SW 1271 (cell line): ENCODE data around the gene PSEN1.

Source experiments
- DNase-seq, 2 experiments: peaks; one replicate each; lab custom pipeline; 2025; lab: John Stamatoyannopoulos, UW

The PSEN1 gene

DNA sequence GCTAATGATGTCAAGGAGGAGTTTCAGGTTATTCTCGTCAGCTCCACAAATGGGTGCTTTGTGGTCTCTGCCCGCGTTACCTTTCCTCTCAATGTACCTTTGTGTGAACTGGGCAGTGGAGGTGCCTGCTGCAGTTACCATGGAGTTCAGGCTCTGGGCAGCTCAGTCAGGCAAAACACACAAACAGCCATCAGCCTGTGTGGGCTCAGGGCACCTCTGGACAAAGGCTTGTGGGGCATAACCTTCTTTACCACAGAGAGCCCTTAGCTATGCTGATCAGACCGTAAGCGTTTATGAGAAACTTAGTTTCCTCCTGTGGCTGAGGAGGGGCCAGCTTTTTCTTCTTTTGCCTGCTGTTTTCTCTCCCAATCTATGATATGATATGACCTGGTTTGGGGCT lies 84.3 kb downstream of the PSEN1 start:
- no peak for DNase-seq

DNA sequence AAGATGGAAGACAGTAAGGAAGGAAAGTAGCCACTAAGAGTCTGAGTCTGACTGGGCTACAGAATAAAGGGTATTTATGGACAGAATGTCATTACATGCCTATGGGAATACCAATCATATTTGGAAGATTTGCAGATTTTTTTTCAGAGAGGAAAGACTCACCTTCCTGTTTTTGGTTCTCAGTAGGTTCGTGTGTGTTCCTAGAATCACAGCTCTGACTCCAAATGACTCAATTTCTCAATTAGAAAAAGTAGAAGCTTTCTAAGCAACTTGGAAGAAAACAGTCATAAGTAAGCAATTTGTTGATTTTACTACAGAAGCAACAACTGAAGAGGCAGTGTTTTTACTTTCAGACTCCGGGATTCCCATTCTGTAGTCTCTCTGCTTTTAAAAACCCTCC lies 85.6 kb downstream of the PSEN1 start:
- DNase-seq = no peak

DNA sequence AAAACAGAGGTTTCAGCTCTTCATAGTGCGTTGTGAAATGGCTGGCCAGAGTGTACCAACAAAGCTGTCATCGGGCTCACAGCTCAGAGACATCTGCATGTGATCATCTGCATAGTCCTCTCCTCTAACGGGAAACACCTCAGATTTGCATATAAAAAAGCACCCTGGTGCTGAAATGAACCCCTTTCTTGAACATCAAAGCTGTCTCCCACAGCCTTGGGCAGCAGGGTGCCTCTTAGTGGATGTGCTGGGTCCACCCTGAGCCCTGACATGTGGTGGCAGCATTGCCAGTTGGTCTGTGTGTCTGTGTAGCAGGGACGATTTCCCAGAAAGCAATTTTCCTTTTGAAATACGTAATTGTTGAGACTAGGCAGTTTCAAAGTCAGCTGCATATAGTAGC lies 86.7 kb downstream of the PSEN1 start:
- no peak for DNase-seq

DNA sequence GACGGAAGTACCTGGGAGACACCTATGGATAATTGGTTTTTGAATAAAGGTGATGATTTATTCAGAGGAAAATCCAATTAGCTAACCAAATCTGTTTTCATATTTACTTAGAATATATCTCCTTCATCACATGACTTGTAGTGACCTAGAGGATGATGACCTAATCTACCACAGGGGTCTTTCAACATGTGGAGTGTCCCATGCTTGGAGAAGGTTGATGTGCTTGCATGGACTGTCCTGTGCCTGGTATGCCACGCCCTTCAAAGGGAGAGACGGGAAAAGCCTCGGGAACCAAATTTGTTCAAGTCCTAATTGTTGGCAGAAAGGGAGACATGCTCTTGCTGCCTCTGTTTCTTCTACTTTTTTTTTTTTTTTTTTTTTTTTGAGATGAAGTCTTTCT lies 89.2 kb downstream of the PSEN1 start:
- no peak for DNase-seq

DNA sequence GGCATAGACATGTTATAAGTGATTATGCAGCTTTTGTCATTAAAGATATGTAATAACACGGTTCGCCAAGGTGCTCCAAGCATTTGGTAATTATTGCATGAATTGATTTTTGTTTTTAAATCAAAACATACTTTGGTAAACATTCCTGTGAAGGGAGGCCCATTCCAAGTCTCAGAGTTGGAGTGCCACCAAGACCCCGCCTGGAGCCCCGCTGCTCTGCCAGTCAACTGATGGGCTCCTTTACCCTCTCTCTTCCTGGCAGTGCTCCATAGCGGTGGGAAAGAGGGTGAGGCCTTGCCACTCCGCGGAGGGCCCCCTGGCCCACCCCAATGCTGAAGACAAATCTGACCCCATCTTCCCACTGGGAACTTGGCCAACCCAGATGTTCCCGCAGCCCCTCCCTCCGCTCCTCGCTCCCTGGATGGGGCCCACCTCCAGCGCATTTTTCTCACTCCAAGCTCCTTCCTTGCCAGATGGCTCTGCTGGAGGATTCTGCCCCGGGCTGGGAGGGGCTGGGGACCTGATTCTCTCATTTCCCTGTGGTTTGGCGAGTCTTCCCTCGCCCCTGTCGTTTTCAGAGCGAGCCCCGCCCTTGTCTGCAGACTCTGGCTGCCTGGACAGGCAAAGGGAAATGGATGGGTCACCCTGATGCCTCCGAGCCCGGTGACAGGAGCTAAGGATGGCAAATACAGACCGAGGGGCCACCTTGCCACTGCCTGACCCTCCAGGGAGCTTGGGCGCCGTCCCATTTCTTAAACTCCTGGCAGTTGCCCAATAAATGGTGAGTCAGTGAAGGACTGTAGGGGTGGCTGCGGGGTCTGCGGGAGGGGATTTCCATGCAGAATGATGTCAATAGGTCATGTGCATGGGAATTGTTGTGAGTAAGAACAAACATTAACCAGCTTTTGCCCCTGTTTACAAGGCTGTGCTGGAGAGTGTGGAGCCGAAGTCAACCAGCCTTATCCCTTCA lies 91.8 kb downstream of the PSEN1 start:
- no peak for DNase-seq

DNA sequence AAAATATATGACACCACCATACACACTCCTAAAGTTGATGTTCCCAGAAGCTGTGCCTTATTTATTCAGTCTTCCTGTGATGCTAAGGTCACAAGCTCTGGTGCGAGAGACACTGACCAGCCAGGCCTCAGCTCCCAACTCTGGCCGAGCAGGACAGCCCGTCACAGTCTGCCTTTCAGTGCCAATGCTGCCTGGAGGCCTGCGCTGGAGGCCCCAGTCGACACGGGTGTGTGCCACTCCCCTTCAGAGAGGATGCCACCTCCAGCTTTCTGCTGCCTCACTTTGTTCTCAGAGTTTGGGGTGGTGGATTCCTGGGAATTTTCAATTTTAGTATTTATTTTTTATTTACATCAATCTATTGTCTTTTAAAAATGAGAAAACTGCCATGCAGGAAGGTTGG lies 93.7 kb downstream of the PSEN1 start:
- DNase-seq = no peak

DNA sequence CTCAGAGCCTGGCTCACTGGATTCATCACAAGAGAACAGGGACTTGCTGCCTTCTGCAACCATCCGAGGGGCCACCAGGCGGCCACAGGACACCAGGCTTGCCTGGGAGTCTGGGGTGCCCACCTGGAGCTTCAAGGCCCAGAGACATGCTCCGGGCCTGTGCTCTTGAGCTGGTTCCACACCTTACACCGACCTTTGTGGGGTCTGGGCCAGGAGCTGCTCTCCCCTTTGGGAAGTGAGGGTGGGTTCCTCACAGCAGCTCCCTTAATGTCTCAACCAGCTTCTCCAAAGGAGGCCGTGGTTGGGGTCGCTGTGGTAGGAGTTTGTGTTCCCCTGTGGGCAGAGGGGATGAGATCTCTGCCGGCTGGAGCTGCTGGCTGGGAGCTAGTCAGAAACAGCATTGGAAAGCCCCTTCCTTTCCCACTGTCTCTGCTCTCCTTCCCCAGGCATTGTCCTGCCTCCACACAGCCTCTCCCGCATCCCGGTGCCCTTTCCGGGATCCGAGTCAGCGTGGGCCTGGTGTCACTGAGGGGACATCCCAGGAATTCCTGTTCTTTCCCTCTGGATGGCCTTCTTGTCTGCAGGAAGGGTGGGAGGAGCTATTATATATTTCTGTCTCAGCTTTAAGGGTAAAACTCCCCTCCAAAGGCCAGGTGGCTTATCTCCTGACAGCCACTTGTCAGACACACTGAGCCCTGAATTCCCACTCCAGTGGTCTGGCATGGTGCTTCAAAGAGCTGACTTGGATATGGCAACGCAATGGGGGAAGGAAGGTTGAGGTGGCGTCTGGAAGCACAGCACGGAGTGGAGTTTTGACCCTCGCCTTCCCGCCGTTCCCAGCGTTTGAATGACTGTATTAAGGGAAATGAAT lies 95.9 kb downstream of the PSEN1 start:
- DNase-seq = no peak

DNA sequence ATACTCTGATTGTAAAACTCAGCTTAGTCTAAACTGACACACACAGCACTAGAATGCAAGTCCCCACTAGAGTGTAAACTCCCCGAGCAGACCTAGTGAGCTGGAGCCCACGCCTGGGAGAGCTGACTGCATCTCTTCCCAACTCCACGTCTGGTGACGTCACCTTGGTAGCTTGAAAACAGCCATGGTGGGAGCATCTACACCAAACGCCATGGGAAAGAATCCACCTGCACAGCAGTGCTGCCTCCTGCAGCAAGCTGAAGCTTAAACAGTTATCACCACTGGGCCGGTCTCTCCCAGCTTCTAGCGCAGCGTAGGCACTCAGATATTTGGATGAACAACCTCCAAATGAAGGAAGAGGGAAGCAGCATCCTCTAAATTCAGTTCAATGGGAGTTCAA lies 96.7 kb downstream of the PSEN1 start:
- DNase-seq = no peak

DNA sequence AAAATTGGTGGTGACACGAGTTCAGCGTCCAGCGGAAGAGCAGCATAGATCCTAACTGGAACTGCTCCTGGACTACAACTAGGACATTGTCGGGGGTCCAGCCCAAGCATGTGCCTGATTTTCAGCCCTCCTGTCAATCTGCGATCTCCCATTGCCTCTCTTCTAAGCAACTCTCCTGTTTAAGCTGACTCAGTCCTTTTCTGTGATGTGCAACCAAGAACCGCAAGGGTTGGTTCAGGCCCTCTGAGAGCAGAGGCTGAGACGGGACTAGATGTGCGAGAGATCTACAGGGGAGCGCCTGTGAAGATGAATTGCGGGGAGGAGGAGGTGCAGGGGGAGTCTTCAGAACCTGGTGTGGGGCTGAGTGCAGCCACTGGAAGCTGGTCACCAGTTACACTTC lies 97.3 kb downstream of the PSEN1 start:
- DNase-seq = no peak

DNA sequence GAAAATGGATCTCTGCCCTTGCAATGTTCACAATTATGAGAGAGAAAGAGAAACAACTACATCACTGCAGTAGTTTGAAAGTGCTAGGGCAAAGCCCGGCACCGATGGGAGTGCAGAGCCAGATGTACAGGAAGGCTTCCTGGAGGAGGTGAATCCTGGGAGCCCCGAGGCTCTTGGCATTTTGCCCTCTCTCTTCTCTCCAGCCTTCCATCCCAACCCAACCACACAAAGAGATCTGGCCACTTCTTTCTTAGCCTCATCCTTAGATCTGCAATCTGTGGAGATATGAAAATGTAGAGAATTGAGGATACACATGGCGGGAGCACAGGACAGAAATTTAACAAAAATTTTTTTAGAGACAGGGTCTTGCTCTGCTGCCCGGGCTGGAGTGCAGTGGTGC lies 97.7 kb downstream of the PSEN1 start:
- DNase-seq = no peak

DNA sequence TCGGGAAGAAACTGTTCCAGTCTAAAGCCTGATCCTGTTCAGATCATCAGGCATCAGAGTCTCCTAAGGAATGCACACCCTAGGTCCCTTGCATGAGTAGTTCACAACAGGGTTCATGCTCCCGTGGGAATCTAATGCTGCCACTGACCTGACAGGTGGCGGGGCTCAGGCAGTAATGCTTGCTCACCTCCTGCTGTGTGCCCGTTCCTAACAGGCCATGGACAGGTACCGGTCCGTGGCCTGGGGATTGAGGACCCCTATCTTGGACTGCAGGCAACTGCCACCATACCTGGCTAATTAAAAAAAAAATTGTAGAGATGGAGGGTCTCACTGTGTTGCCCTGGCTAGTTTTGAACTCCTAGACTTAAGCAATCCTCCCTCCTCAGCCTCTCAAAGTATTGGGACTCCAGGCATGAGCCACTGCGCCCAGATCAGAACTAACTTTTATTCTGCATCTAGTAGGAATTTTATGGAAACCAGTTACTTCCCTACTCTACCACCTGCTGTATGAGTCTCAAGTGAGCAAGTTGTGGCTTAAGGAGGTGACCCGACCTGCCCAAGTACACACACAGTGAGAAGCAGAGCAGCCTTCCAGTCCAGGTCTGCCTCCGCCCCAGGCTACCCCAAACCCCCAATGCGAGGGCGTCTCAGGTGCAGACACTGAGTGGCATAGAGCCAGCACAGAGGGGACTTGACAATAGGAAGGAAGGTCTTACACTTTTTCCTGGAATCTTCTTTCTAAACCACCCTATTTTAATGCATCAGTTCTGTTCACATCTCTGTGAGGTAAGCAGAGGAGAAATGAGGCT lies 98.5 kb downstream of the PSEN1 start:
- DNase-seq = no peak

DNA sequence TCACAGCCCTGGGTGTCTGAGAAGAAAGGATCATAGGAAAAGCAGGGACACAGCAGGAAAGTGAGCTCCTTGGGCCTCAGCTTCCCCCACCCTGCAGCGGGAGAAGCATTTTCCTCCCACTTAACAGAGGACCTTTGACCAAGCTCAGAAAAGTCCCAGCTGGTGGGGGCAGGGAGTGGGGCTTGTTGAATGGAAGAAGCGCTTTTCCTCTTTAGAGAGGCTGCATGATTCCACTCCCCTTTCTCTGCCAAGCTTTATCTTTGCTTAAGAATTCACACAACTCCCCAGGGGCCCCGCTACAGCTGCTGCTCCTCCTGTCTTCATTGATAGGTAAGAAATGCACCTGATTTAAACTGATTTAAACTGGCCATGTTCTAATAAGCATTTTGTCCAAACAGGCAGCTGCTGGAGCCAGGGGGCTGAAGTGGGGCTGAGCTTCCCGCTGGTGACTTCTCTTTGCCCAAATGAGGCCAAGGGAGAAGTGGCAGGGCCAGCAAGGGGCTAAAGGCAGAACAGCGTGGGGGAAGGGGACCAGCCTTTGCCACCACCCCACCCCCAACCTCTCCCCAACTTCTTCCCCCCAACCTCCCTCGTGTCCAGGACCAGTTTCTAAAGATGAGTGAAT lies 99.3 kb downstream of the PSEN1 start:
- no peak for DNase-seq

DNA sequence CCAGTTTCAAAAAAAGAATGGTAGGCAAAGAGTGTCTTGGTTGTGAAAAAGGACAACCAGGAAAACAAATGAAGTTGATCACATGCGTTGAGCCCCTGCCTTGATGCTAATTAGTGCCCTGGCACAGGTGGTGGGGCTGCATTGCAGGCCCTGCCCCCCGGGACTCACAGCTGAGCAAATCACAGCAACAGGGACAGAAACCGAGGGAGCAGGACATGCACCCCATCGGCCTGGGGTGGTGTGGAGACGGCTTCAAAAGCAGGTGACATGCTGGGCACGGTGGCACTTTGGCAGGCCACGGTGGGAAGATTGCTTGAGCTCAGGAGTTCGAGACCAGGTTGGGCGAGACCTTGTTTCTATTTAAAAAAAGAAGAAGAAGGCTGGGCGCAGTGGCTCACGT lies 99.8 kb downstream of the PSEN1 start:
- DNase-seq = no peak

DNA sequence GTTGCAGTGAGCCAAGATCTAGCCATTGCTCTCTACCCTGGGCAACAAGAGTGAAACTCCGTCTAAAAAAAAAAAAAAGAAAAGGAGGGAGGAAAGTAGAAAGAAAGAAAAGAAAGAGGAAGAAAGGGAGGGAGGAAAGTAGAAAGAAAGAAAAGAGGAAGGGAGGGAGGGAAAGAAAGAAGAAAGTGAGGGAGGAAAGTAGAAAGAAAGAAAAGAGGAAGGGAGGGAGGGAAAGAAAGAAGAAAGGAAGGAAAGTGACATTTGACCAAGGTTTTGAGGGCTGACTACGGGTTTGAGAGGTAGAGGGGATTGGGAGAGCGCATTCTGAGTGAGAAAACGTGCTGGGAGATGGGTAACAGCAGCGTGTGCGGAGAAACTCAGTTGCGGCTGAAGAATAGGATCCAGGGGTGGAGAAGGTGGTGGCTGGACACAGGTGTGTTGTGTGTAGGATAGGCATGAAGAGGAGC lies 100.5 kb downstream of the PSEN1 start:
- no peak for DNase-seq

DNA sequence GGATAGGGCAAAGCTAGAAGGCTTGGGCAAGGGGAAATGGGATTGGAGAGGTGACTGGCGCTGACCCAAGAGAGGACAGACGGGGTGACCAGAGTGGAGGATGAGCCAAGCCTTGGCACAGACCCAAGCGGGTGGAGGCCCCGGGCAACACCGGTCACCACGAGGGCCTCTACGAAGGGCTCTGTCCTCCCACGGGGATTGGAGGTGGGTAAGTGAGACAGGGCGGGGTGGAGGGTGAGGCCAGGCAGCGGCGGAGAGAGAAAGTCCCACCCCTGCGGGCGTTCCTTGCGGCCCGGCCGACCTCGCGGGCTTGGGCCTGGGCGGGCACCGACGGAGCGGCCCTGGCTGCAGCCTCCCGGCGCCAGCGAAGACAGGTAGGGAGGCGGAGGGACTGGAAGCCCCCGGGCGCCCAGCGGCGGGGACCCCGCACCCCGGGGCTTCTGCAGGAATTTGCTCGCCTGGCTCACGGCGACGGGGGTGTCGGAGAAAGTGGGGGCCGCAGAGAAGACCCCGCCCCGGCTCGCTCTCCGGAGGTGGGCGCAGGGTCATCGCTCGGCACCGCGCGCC lies 101.0 kb downstream of the PSEN1 start, which contains the start of gene PAPLN:
TSS of gene PAPLN (plus strand) at position 288 of the 567 bp plus-strand sequence. CDS start 2,273 bp downstream, outside the sequence.
- DNase-seq = no peak

DNA sequence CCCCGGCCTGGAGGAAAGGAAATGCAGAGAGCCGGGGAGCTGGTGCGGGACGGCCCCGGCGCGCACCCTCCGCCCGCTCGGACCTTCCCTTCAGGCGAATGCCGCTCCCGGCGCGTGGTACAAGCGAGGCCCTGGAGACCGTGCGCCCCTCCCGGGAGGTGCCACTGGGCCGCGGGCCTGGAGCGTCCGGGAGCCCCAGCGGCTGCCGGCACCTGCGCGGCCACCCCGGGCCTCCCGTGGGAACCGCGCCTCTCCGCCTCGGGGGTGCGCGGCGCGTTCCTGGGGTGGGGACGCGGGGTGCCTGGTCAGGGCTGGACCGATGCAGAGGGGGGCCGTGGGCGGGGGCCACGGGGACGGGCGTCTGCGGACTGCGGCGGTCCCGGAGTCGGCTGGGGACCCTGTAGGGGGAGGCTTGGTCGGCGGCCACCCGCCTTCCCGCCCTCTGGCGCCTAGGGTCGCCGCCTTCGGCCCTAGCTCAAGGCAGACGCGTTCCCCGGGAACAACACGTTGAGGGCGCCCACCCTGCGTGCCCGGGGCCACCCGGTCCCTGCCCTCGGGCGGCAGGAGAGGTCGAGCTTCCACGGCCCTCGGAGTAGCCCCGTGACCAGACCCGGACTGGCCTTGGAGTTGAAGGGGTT lies 101.6 kb downstream of the PSEN1 start:
- DNase-seq = no peak

DNA sequence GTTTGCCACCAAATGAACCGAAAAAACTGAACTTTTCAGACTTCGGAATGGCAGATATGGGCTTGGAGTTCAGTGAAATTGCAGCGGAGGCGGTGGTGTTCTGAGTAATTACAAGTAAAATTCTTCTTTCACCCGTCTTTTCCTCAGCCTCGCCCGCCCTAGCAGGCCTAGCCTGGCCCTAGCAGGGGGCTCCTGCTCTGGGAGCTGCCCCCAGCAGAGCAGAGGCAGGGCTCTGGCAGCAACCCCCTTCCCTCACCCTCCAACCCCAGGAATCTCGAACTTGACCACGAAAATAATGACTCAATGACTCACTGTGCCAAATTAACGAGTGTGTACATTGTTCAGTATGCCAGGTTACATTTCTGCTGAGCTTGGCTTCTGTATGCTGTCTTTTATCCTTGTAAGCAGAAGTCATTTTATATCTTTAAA lies 102.1 kb downstream of the PSEN1 start:
- DNase-seq = no peak

DNA sequence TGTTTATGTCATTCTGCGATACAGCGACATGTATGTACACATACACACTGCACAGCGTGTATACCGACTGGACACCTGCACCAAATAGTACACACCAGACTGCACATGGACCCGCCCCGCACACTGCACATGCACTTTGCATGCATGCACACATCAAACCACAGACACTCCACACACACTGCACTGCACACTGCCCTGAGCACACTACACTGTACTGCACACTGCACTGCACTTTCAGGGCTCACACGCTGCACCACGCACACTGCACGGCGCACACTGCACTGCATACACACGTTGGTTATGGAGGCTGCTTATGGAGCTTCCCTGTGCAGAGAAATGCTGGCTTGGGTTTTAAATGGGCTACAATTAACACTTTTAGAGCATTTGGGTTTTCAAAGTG lies 102.6 kb downstream of the PSEN1 start:
- no peak for DNase-seq

DNA sequence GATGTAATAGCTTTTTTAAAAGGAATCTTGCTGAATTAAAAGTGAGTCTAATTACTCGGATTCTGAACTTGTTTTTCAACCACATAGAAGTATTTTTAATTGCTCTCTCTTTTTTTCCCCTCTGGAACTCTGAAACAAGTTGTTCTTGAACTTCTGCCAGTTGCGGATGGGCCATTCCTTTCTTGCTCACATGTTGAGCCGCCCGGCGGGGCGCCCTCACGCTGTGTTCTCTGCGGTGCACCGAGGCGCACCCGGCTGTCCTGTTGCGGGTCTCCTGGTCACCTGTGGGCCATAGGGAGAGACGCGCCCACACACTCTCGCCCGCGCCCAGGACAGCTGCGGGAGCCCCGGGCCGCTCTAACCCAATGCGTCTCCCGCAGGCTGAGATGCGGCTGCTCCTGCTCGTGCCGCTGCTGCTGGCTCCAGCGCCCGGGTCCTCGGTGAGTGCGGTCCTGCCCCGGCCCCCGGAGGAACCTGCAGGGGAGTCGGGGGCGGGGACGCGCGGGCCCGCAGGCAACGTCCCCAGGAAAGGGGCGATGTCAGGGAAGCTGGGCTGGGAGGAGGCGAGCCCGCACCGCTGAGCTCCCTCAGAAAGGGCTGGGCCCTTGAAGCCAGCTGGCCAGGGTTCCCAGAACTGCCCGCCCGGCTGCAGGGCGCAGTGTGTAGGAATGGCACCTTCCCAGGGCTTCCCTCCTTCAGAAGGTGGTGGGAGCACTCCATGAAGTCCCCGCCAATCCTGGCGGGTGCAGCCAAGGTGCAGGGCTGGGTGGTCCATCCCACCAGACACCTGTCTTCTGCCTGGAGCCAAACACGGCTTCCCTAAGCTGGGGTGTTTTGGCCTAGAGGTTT lies 103.3 kb downstream of the PSEN1 start:
- no peak for DNase-seq
